LoVo (cell line): ENCODE results near the gene VSIG10L2.
"Not testable (repeated sequence)": the region's sequence is repeated elsewhere in the genome, so short reads cannot be mapped to it uniquely, and the experiment has no call there.

Experiments
- DNase-seq: peaks from one replicate; pipeline ENCODE4 v3.0.0-alpha.2; 2016; ENCODE audit warnings: low spot score

The VSIG10L2 gene

GRCh38 chr11:125967515-125967914 lies 21.7 kb downstream of the VSIG10L2 start:
- DNase-seq: no peak

GRCh38 chr11:125968354-125968753 lies 22.5 kb downstream of the VSIG10L2 start:
- DNase-seq: no peak

GRCh38 chr11:125971618-125972017 lies 25.8 kb downstream of the VSIG10L2 start:
- DNase-seq: no peak

GRCh38 chr11:125974284-125974683 lies 28.4 kb downstream of the VSIG10L2 start:
- no peak for DNase-seq

DNA sequence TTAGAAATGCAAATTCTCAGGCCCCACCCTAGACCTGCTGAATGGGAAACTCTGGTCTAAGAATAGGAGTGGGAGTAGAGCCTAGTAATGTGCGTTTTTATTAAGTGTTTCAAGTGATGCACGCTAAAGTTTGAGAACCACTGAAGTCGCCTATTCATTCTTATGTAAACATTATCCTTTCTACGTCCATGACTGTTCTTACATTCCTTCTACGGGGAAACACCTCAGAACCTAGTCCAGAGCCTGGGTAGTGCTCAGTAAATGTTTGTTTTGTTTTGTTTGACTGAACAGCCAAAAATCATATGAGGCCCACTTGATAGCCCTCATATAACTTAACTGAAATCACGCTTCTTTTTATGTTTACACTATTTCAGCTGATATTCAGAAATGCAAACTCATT lies 29.8 kb downstream of the VSIG10L2 start:
- DNase-seq: no peak

DNA sequence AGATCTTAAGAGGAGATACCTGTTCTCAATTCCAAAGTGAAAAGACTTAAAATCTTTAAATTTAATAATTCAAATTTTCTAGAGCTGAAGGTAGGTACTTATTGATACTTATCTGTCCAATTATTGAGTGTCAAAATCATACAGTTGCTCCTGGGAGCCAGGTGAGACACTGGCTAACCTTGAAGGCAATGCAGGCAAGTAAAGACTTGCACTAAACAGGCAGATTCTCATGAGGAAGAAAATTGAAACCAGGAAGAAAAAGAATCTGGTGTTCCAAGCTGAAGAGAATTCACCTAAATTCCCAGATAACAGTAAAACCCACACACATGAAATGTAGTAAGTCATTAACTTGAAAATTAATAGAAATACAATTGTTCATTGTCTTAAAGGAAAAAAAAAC lies 30.3 kb downstream of the VSIG10L2 start:
- DNase-seq: no peak

DNA sequence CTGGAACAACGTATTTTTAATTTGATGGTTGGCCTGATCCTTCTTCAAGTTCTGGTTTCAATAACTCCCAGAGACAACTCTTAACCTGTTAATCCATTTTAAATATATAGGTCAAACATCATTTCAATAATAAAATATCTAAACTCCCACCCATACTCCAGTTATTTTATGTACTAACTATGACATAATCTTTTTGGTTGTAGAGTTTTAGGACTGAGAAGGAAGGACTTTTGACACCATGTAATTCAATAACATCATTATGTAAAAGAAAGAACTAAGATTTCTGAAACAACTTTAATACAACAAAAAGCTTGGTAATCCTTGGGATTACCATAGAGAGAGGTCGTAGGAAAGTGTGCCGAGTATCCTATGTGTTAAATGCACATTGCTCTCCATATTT lies 31.5 kb downstream of the VSIG10L2 start:
- no peak for DNase-seq

GRCh38 chr11:125978181-125978716 lies 32.4 kb downstream of the VSIG10L2 start:
- DNase-seq: no peak

GRCh38 chr11:125978778-125979407 lies 33.0 kb downstream of the VSIG10L2 start:
- DNase-seq: no peak

- DNase-seq: no peak
Observed at GRCh38 chr11:125979511-125979910, 33.7 kb downstream of the VSIG10L2 start.

DNA sequence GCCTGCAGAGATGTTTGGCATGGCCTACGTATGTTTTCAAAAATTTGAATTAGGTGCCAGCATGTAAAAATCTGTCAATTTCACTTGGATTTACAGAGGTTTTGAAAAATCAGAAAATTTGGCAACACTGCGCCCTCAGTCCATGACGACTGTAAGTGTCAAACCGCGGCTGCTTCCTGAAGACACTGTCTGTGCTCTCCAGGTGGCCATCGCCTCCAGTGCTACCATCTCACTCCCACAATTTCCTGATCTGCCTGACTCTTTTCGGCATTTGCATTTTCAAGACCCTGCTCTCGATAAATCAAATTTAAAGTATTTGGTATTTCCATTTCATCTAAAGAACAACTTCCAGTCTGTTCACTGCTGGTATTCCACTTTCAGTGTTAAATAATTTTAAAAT lies 34.6 kb downstream of the VSIG10L2 start:
- no peak for DNase-seq

GRCh38 chr11:125982348-125982730 lies 36.5 kb downstream of the VSIG10L2 start:
- no peak for DNase-seq

- not testable (repeated sequence) for DNase-seq
Observed at GRCh38 chr11:125985956-125986355, 40.1 kb downstream of the VSIG10L2 start.

DNA sequence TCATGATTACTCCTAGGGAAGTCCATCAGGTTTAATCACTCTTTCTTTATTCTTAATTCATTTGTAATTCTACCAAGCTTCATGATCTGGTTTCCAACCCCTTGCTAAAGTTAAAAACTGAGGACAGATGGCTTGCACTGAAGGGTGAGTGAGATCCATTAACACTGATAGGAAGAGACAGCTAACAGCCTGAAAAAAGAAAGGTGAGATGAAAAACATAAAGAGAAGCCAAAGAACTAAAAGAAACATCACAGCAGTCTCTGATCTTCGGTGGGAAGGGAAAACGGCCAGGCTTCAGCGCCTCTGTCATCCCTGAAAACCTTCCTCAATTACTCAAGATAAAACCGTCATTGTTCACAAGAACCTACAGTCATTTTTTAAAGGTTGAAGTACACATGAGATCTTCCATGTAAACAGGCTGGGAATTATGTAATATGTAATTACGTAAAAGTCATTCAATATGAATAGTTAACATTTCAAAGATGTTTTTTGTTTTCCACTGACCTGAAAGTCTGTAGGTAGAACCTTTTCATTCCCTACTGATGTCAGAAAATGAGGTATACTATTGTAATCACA lies 41.3 kb downstream of the VSIG10L2 start:
- no peak for DNase-seq

DNA sequence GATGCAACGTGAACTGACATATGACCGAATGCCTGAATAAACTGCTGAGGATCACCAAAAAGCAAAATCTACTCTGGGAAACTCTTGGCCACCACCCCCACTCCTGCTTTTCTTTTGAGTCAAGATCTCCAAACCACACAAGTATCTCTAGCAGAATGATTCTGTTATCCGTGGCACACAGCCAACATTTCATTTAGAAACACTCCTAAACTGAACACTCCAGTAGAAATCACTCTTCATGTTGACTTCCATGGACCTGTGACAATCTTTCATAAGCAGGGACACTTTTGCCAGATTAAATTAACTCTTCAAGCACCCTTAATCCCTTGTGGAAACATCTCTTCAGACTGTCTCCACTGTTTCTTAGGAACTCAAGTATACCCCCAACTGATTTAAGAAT lies 44.4 kb downstream of the VSIG10L2 start:
- no peak for DNase-seq

- DNase-seq: no peak
Observed at GRCh38 chr11:125992893-125993292, 47.0 kb downstream of the VSIG10L2 start.

DNA sequence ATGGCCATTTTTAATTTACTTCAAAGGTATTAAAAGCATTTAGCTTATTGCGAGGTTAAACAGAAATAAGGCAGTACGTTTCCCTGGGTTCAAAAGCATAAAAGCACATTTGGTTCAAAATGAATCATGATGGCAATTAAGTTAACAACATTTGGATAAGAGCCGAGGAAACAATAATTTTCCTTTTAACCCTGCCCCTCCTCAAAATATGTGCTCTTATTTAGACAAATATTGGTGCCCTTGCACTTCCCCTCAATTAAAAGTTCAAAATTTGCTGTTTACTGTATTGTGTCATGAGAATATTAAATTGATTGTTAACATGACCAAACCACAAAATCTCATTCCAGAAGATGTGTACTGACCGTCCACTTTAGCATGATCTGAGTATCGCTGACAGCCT lies 48.7 kb downstream of the VSIG10L2 start:
- no peak for DNase-seq

- no peak for DNase-seq
Observed at GRCh38 chr11:125995313-125995712, 49.5 kb downstream of the VSIG10L2 start.

GRCh38 chr11:125998267-125998666 lies 52.4 kb downstream of the VSIG10L2 start:
- DNase-seq: no peak

GRCh38 chr11:125999234-125999880 lies 53.5 kb downstream of the VSIG10L2 start:
- no peak for DNase-seq

GRCh38 chr11:126002181-126002580 lies 56.3 kb downstream of the VSIG10L2 start:
- no peak for DNase-seq
